AG04450 (cell line): ENCODE data around the gene PRLR. TPM values are rescaled to one million over a fixed set of nuclear protein-coding genes. Genes with fewer than 3 reads are reported as not detected.
"Not testable (repeated sequence)": the region's sequence is repeated elsewhere in the genome, so short reads cannot be mapped to it uniquely, and the experiment has no call there.

Experiments
- CTCF ChIA-PET: fragments of 300-600, 350-600 bp; formaldehyde crosslinking; extraction: SDS; loops from one replicate; lab custom pipeline; 2022; ENCODE audit warnings: antibody characterized with exemption, inconsistent platforms; lab: Charles Lee
- POLR2A ChIA-PET: fragments of 350-600 bp; formaldehyde crosslinking; extraction: SDS; loops from one replicate; lab custom pipeline; 2021; ENCODE audit warnings: antibody characterized with exemption, inconsistent platforms; lab: Yijun Ruan, JAX
- DNase-seq: peaks from one replicate; pipeline ENCODE4 v3.0.0-alpha.2; 2011; ENCODE audit warnings: low read depth, low spot score
- H3K27ac ChIP-seq: one replicate; pipeline ENCODE4 v1.5.1; 2012; ENCODE audit warnings: low read depth, low read length, control low read depth
- H3K27me3 ChIP-seq: one replicate; pipeline ENCODE4 v1.6.0; 2012; ENCODE audit warnings: low read length; ENCODE audit not compliant: control insufficient read depth, insufficient read depth
- H3K4me3 ChIP-seq: 2 replicates; pipeline ENCODE4 v1.5.1; 2011; ENCODE audit warnings: mild to moderate bottlenecking, low read depth, low read length, control low read depth
- H3K9me3 ChIP-seq: 2 replicates; pipeline ENCODE4 v1.5.1; 2012; ENCODE audit warnings: low read length; ENCODE audit not compliant: control insufficient read depth, insufficient read depth
- CTCF ChIP-seq: IDR thresholded peaks from 2 replicates; pipeline ENCODE4 v1.5.1; 2011; ENCODE audit warnings: low read depth, low read length, control low read depth, inconsistent platforms
- polyA plus RNA-seq: library from polyadenylated mRNA; depleted of rRNA; stranded (reverse); fragments of >200 nt; gene quantifications from 2 replicates; pipeline ENCODE4 v1.2.3, GENCODE V29; 2011

Gene PRLR
- polyA plus RNA-seq, 1 experiment, result not detected

GRCh38 chr5:35188031-35188457 is 42.2 kb downstream of the PRLR start:
- TF ChIP-seq CTCF, result no peak
- Histone ChIP-seq H3K4me3 (no peak overlapping the region), H3K27ac (no peak overlapping the region), H3K9me3 (no peaks in the 10 kb centered on the region), H3K27me3 (peaks cover 2% of the 10 kb centered on the region)
- POLR2A ChIA-PET, result no interaction called here
- CTCF ChIA-PET, result no interaction called here
- DNase-seq, result no peak

GRCh38 chr5:35187621-35188020 is 42.7 kb downstream of the PRLR start:
- H3K27ac ChIP-seq, DNase-seq, H3K4me3 ChIP-seq, H3K9me3 ChIP-seq, POLR2A ChIA-PET, CTCF ChIA-PET, H3K27me3 ChIP-seq: not testable (repeated sequence)

- DNase-seq, result no peak
- Histone ChIP-seq H3K9me3 (no peaks in the 10 kb centered on the region), H3K4me3 (no peak overlapping the region), H3K27ac (no peak overlapping the region), H3K27me3 (peaks cover 2% of the 10 kb centered on the region)
- POLR2A ChIA-PET, result no interaction called here
- CTCF ChIA-PET, result no interaction called here
- TF ChIP-seq CTCF, result no peak
Observed at GRCh38 chr5:35186749-35187148, 43.5 kb downstream of the PRLR start.

- DNase-seq, result no peak
- ChIA-PET POLR2A (no interaction called here), CTCF (interaction anchor here (0.6 to 1.7 kb wide), 2 partner anchors 182 to 509 kb away, joined by 3 read pairs; no protein-coding TSS in a partner anchor)
- peaks cover 2% of the 10 kb centered on the region for H3K27me3 ChIP-seq
- H3K9me3 ChIP-seq, result no peaks in the 10 kb centered on the region
- no peak overlapping the region for H3K27ac ChIP-seq
- H3K4me3 ChIP-seq, result no peak overlapping the region
- TF ChIP-seq CTCF, result no peak
Observed at GRCh38 chr5:35185518-35185917, 44.8 kb downstream of the PRLR start.

- peaks cover 2% of the 10 kb centered on the region for H3K27me3 ChIP-seq
- ChIA-PET POLR2A (no interaction called here), CTCF (interaction anchor here (1.0 to 1.2 kb wide), 2 partner anchors 91 to 93 kb away, joined by 3 to 6 read pairs; no protein-coding TSS in a partner anchor)
- no peaks in the 10 kb centered on the region for H3K9me3 ChIP-seq
- TF ChIP-seq CTCF, result no peak
- H3K27ac ChIP-seq, result no peak overlapping the region
- DNase-seq, result no peak
- no peak overlapping the region for H3K4me3 ChIP-seq
Observed at GRCh38 chr5:35183556-35183955, 46.7 kb downstream of the PRLR start.
